ENCODE results near the gene HBG2.

DNA sequence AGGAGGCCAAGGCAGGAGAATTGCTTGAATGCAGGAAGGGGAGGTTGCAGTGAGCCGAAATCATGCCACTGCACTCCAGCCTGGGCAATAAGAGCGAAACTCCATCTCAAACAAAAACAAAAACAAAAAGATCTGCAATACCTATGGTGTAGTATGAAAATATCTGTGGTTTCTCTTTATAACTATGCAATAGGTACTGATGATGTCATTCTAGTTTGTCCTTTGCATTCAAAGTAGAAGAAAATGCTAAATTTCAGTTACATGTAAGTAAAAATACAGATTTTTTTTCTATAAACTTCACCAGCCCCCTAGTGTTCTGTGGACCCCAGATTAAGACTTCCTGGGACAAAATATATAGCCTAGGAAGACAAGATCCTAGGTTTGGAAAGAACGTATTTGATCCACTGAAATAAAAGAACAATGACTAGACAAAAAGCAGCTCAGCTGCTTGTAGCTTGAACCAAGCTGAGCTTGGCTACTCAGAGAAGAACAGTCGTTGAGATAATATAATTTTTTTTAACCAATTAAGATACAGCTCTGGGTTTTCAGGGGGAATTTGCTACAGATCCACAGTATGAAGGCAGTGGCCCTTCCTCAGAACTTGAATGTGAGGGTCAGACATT, 17.9 kb upstream of the HBG2 start:
- TF ChIP-seq CTCF (conservative IDR thresholded peaks at IDR 0.05; ENCODE audit: low read length) (no peak), EZH2phosphoT487 (IDR thresholded peaks at IDR 0.05; ENCODE audit: borderline replicate concordance) (no peak)

Data from Loucy (cell line).